ENCODE measurements around the gene NCAN. TPM values are rescaled to one million over a fixed set of nuclear protein-coding genes. Genes with fewer than 3 reads are reported as not detected.
"Not testable (repeated sequence)": the region's sequence is repeated elsewhere in the genome, so short reads cannot be mapped to it uniquely, and the experiment has no call there.

The NCAN gene
- total RNA-seq, 1 donor from 2014 or later: not detected

- no peak overlapping the region for H3K27ac ChIP-seq
- no peaks in the 10 kb centered on the region for H3K36me3 ChIP-seq
- TF ChIP-seq CTCF (IDR thresholded peaks at IDR 0.05): no peak
- H3K4me3 ChIP-seq: no peak overlapping the region
- DNase-seq (no peak), ATAC-seq (no peak)
- intact Hi-C loops (cut with DNase I): no loop called here
- no peaks in the 10 kb centered on the region for H3K9me3 ChIP-seq
- H3K27me3 ChIP-seq: peaks cover 17% of the 10 kb centered on the region
- no peaks in the 10 kb centered on the region for H3K4me1 ChIP-seq
These were observed 5.3 kb downstream of the NCAN start for GRCh38 chr19:19217099-19217498.

- H3K9me3 ChIP-seq: no peaks in the 10 kb centered on the region
- no peak for TF ChIP-seq CTCF (IDR thresholded peaks at IDR 0.05)
- no peak for ATAC-seq
- no peaks in the 10 kb centered on the region for H3K36me3 ChIP-seq
- DNase-seq: no peak
- no peak overlapping the region for H3K27ac ChIP-seq
- peaks cover 10% of the 10 kb centered on the region for H3K27me3 ChIP-seq
- intact Hi-C loops (cut with DNase I): no loop called here
- H3K4me3 ChIP-seq: no peak overlapping the region
- no peaks in the 10 kb centered on the region for H3K4me1 ChIP-seq
These were observed 7.2 kb downstream of the NCAN start for GRCh38 chr19:19218911-19219310.

GRCh38 chr19:19221000-19221399 is 9.2 kb downstream of the NCAN start:
- H3K36me3 ChIP-seq; H3K27ac ChIP-seq; H3K4me3 ChIP-seq; DNase-seq; H3K9me3 ChIP-seq; ATAC-seq; H3K4me1 ChIP-seq; intact Hi-C loops (cut with DNase I): not testable (repeated sequence)
- peaks cover 27% of the 10 kb centered on the region for H3K27me3 ChIP-seq

GRCh38 chr19:19223060-19223459 is 11.3 kb downstream of the NCAN start:
- TF ChIP-seq CTCF (IDR thresholded peaks at IDR 0.05): no peak
- Histone ChIP-seq H3K36me3 (no peaks in the 10 kb centered on the region), H3K27ac (no peak overlapping the region), H3K27me3 (peaks cover 40% of the 10 kb centered on the region), H3K4me3 (no peak overlapping the region), H3K4me1 (peaks cover 6% of the 10 kb centered on the region), H3K9me3 (no peaks in the 10 kb centered on the region)
- DNase-seq (no peak), ATAC-seq (no peak)
- intact Hi-C loops (cut with DNase I): no loop called here

GRCh38 chr19:19223636-19224035 is 11.9 kb downstream of the NCAN start:
- no peak for ATAC-seq

More at GRCh38 chr19:19223636-19224035, 11.9 kb downstream of the NCAN start:
- H3K4me1 ChIP-seq: peaks cover 6% of the 10 kb centered on the region
- intact Hi-C loops (cut with DNase I): no loop called here
- no peak for TF ChIP-seq CTCF (IDR thresholded peaks at IDR 0.05)
- H3K36me3 ChIP-seq: no peaks in the 10 kb centered on the region
- H3K27ac ChIP-seq: no peak overlapping the region
- H3K9me3 ChIP-seq: no peaks in the 10 kb centered on the region
- no peak overlapping the region for H3K4me3 ChIP-seq
- peaks cover 43% of the 10 kb centered on the region for H3K27me3 ChIP-seq
- DNase-seq: no peak

Data from upper lobe of right lung (tissue), 1 donor.